MCF 10A (cell line): Measurements from ENCODE around the gene SUPT4H1. TPM values are rescaled to one million over a fixed set of nuclear protein-coding genes. Genes with fewer than 3 reads are reported as not detected.
"Not testable (repeated sequence)": the region's sequence is repeated elsewhere in the genome, so short reads cannot be mapped to it uniquely, and the experiment has no call there.

Experiments
- BruUV-seq: library from RNA; stranded (reverse); fragments of 400-500 nt; replicated peaks from 2 replicates; lab custom pipeline; 2021; lab: Mats Ljungman, UMichigan
- CTCF ChIA-PET: fragments of 300-600 bp; sonication (Branson Sonifier 250); formaldehyde crosslinking; extraction: SDS; loops from one replicate; lab custom pipeline; 2021; ENCODE audit warnings: antibody characterized with exemption, inconsistent platforms; lab: Yijun Ruan, JAX
- POLR2A ChIA-PET: fragments of 300-600, 350-650 bp; sonication (Branson Sonifier 250); formaldehyde crosslinking; extraction: SDS; loops from one replicate; lab custom pipeline; 2020; ENCODE audit warnings: antibody characterized with exemption, inconsistent platforms; lab: Yijun Ruan, JAX
- DNase-seq: peaks from one replicate; pipeline ENCODE4 v3.0.0-alpha.2; 2018; ENCODE audit not compliant: unreplicated experiment
- H3K27ac Mint-ChIP-seq: one replicate; pipeline ENCODE4 v1.8.0; 2022; ENCODE audit warnings: mild to moderate bottlenecking, low read depth, mixed read lengths; ENCODE audit not compliant: unreplicated experiment
- H3K27me3 Mint-ChIP-seq: one replicate; pipeline ENCODE4 v1.8.0; 2022; ENCODE audit warnings: mixed read lengths; ENCODE audit not compliant: insufficient read depth, unreplicated experiment
- H3K36me3 Mint-ChIP-seq: one replicate; pipeline ENCODE4 v1.8.0; 2022; ENCODE audit warnings: mild to moderate bottlenecking, moderate library complexity, mixed read lengths; ENCODE audit not compliant: insufficient read depth, unreplicated experiment
- H3K4me1 Mint-ChIP-seq: one replicate; pipeline ENCODE4 v1.8.0; 2022; ENCODE audit warnings: mixed read lengths; ENCODE audit not compliant: insufficient read depth, unreplicated experiment
- H3K4me3 Mint-ChIP-seq: one replicate; pipeline ENCODE4 v1.8.0; 2022; ENCODE audit warnings: mild to moderate bottlenecking, moderate library complexity, mixed read lengths; ENCODE audit not compliant: unreplicated experiment
- H3K9me3 Mint-ChIP-seq: one replicate; pipeline ENCODE4 v1.8.0; 2022; ENCODE audit warnings: mixed read lengths; ENCODE audit not compliant: unreplicated experiment
- intact Hi-C: fragments of 100-400 bp; cut with micrococcal nuclease; formaldehyde crosslinking; loops from 2 replicates; pipeline ENCODE4 v1.14.1; 2022
- total RNA-seq: library from RNA; stranded (reverse); gene quantifications from 2 replicates; pipeline ENCODE4 v1.2.3, GENCODE V29; 2022
- TF ChIP-seq, protein P1 (sequence below): fragments of 200-600 bp; IDR thresholded peaks from one replicate; pipeline ENCODE4 v1.8.0; 2022; ENCODE audit warnings: antibody characterized with exemption, mild to moderate bottlenecking; ENCODE audit not compliant: unreplicated experiment

SUPT4H1 gene
- total RNA-seq, 1 experiment from 2014 or later = 63.4 TPM

DNA sequence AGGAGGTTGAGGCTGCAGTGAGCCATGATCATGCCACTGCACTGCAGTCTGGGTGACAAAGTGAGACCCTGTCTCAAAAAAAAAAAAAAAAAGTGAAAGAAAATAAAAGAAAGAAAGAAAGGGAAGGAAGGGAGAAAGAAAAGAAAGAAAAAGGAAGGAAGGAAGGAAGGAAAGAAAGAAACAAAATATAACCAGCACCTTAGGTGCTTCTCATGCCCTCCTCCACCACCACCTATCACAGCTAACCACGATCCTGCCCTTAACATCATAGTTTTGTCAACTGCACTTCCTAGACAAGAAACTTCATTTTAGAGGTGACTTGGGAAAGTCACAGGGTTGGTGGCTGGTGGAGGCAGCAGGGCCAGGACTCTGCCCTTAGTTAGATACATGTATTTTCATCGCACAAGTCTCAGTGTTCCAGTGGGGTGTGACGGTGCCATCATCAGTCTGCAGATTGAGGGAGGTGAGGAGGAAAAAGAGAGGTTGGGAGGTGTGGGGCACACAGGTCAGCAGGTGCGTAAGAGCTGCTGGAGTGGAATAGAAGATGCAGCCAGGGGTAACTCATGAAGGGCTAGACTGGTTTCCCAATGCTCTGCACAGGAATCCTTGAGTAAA lies 10.0 kb downstream of the SUPT4H1 start:
- Mint-ChIP-seq H3K27ac (no peak overlapping the region), H3K4me1 (no peaks in the 10 kb centered on the region), H3K4me3 (no peak overlapping the region), H3K27me3 (no peaks in the 10 kb centered on the region), H3K36me3 (peaks cover 30% of the 10 kb centered on the region), H3K9me3 (no peaks in the 10 kb centered on the region)
- intact Hi-C loops = no loop called here
- BruUV-seq = no TSS peak
- TF ChIP-seq, protein P1, sequence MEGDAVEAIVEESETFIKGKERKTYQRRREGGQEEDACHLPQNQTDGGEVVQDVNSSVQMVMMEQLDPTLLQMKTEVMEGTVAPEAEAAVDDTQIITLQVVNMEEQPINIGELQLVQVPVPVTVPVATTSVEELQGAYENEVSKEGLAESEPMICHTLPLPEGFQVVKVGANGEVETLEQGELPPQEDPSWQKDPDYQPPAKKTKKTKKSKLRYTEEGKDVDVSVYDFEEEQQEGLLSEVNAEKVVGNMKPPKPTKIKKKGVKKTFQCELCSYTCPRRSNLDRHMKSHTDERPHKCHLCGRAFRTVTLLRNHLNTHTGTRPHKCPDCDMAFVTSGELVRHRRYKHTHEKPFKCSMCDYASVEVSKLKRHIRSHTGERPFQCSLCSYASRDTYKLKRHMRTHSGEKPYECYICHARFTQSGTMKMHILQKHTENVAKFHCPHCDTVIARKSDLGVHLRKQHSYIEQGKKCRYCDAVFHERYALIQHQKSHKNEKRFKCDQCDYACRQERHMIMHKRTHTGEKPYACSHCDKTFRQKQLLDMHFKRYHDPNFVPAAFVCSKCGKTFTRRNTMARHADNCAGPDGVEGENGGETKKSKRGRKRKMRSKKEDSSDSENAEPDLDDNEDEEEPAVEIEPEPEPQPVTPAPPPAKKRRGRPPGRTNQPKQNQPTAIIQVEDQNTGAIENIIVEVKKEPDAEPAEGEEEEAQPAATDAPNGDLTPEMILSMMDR = no peak
- DNase-seq = no peak
- CTCF ChIA-PET = interaction anchor here (0.5 to 0.8 kb wide), 2 partner anchors 20 to 56 kb away, joined by 3 to 4 read pairs; no protein-coding TSS in a partner anchor
- POLR2A ChIA-PET = interaction anchor here (3.1 kb wide), 1 partner anchor 10 kb away, joined by 12 read pairs; the partner anchor contains the start of gene SUPT4H1

DNA sequence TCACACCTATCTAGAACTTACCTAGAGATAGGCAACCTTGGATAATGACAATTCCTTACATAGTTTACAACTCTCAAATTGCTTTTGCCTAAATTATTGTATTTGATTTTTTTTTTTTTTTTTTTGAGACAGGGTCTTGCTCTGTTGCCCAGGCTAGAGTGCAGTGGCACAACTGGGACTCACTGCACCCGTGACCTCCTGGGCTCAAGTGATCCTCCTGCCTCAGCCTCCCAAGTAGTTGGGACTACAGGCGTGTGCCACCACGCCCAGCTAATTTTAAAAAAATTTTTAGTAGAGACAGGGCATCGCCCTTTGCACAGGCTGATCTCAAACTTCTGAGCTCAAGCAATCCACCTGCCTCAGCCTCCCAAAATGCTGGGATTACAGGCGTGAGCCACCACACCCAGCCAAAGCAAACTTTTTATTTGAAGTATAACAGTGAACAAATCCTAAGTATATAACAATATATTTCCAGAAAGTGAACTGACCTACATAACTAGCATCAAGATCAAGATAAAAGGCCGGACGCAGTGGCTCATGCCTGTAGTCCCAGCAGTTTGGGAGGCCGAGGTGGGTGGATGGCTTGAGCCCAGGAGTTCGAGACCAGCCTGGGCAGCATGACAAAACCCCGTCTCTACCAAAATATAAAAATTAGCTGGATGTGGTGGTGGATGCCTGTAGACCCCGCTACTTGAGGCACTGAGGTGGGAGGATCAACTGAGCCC lies 10.7 kb downstream of the SUPT4H1 start:
- ChIA-PET POLR2A (interaction anchor here (3.1 kb wide), 1 partner anchor 11 kb away, joined by 12 read pairs; the partner anchor contains the start of gene SUPT4H1), CTCF (interaction anchor here (1.5 kb wide), 1 partner anchor 24 kb away, joined by 5 read pairs; no protein-coding TSS in a partner anchor)
- H3K27ac Mint-ChIP-seq, BruUV-seq, H3K4me1 Mint-ChIP-seq, H3K9me3 Mint-ChIP-seq, H3K27me3 Mint-ChIP-seq, intact Hi-C loops, DNase-seq, H3K4me3 Mint-ChIP-seq: not testable (repeated sequence)
- peaks cover 23% of the 10 kb centered on the region for H3K36me3 Mint-ChIP-seq

DNA sequence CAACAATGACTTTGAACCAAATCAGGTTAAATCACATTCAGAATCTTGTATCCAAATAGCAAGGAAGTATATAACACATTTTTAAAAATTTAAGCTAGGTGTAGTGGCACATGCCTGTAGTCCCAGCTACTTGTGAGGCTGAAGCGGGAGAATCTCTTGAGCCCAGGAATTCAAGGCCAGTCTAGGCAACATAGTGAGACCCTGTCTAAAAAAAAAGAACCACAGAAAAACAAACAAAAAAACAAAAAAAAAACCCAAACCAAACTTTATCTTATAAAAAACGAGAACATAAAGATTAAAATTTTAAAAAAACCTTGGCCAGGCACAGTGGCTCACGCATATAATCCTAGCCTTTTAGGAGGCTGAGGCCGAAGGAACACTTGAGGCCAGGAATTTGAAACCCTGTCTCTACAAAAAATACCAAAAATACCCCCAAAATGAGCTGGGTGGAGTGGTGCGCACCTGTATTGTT lies 11.6 kb downstream of the SUPT4H1 start:
- Mint-ChIP-seq H3K36me3 (peaks cover 14% of the 10 kb centered on the region), H3K4me3 (no peak overlapping the region), H3K27ac (no peak overlapping the region), H3K27me3 (no peaks in the 10 kb centered on the region), H3K4me1 (no peaks in the 10 kb centered on the region), H3K9me3 (no peaks in the 10 kb centered on the region)
- ChIA-PET POLR2A (interaction anchor here (3.1 kb wide), 1 partner anchor 12 kb away, joined by 12 read pairs; the partner anchor contains the start of gene SUPT4H1), CTCF (interaction anchor here (1.5 kb wide), 2 partner anchors 15 to 23 kb away, joined by 3 to 5 read pairs; no protein-coding TSS in a partner anchor)
- TF ChIP-seq, protein P1 = no peak
- DNase-seq = no peak
- BruUV-seq = no TSS peak
- intact Hi-C loops = no loop called here

DNA sequence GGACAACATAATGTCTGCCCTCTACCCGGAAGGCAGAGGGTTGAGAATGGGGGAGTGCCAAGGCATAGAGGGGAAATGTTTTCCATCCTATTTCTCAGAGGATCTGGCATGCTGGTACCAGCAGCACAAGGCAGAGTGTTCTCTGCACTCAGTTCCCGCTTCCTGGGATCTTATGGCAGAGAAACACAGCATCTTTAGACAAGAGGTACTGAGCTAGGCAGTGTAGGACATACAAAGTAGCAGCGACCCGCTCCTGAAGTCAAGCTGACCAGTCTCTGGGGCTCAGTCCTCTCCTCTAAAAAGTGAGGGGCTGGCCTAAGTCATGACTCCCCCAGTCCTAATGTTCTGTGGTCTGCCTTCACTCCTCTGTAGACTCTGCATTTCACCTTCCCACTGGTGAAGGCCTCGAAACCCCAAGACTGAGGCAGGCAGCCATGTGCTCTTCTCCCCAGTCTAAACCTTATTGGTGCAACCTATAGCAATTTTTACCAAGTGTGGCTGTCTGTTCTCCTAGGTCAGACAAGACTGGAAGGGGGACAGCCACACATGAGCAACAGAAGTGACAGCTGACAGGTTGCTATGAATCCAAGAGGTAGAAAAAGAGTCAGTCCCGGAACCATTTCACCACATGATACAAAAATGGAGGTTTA lies 12.1 kb downstream of the SUPT4H1 start:
- H3K4me3 Mint-ChIP-seq = no peak overlapping the region
- no peaks in the 10 kb centered on the region for H3K4me1 Mint-ChIP-seq
- BruUV-seq = no TSS peak
- TF ChIP-seq, protein P1 = no peak
- ChIA-PET POLR2A (interaction anchor here (3.1 kb wide), 1 partner anchor 12 kb away, joined by 12 read pairs; the partner anchor contains the start of gene SUPT4H1), CTCF (interaction anchor here (0.6 to 1.5 kb wide), 3 partner anchors 14 to 24 kb away, joined by 3 to 5 read pairs (median 5); no protein-coding TSS in a partner anchor)
- DNase-seq = no peak
- H3K27me3 Mint-ChIP-seq = no peaks in the 10 kb centered on the region
- peaks cover 9% of the 10 kb centered on the region for H3K36me3 Mint-ChIP-seq
- intact Hi-C loops = no loop called here
- H3K9me3 Mint-ChIP-seq = no peaks in the 10 kb centered on the region
- no peak overlapping the region for H3K27ac Mint-ChIP-seq
